HL-60/S4 treated with phorbol 12-myristate 13-acetate at 8.2 ng/mL for 4 days and 3 days (cell line): ENCODE measurements around the gene SLC37A1.

ENCODE experiments used
- in situ Hi-C: fragments of 300-500 bp; cut with MboI; formaldehyde crosslinking; loops from 2 replicates; pipeline ENCODE4 v1.15.0; 2022; ENCODE audit warnings: low sequenced_read_pairs

The SLC37A1 gene

DNA sequence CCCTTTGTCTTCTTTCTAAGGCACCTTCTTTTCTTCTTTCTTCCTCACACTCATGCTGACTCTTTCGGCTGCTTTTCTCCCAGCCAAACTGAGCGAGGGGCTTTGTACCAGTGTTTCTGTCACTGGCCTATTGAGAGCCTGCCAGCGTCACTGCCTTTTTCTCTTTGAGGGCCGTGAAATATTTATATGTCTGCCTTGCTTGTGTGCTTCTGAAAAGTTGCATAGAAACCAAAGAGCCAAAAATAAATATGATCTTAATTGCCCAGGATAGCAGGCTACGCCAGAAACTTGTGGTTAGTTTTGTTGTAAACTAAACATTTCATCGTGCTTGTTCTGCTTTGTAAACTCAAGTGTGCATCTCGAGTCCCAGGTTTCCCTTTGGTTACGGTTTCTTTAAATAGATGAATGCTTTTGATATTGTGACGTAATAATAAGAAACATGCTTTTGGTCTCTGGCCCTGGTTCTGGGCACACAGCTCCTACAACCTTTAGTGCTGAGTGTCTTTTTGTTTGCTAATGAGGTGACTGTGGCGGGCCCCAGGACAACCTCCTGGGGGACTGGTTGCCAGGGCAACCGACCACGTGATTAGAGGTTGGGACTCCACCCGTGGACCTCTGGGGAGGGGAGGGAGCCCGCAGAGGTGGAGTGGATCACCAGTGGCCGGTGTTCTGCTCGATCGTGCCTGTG is 10.8 kb downstream of the SLC37A1 start:
- in situ Hi-C loops, result no loop called here

DNA sequence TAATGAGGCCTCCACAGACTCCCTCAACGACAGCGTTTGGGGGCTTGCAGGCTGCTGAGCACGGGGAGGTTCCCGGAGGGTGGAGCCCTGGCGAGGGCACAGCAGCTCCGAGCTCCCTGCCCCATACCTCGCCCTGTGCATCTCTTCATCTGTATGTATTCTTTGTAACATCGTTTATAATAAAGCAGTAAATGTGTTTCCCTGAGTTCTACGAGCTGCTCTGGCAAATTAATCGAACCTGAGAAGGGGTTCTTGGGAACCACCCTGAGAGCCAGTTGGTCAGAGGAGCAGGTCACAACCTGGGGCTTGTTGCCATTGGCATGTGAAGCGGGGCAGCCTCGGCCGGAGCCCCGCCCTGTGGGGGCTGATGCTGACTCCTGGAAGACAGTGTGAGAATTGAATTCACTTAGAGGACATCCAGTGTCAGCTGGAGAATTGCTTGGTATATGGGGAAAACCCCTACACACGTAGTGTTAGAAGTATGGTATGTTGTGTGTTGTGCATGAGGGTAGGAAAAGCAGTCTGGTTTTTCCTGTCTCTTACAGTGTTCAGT is 11.5 kb downstream of the SLC37A1 start:
- in situ Hi-C loops, result no loop called here

DNA sequence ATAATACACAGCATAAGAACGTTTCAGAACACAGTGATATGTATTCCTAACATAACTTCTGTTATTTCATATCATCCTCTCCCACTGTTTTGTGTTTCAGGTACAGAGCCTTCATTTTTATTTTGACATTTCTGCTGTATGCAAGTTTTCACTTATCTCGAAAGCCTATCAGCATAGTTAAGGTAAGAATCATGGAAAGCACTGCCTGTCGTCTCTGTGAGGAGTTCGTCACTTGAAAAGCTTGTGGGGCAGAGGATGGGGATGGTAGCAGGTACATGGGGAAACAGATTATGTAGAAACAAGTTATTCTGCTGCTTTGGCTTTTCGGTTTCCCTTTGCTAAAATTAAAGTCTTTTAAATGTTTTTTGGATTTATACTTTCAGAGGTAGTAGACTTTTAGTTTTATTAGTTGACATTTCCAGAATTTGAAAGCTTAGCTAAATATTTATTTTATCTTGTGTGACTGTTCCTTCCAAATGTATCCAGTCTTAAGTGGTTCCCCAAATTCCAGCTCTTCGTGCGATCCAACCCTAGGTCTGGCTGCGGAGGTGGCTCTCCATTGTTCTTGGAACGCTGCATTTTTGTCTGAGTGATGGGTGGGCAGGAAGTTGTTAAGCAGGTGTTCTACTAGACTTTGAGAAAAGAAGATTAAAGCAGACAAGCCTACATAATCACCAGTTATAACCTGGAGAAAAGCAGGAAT is 12.2 kb downstream of the SLC37A1 start:
- in situ Hi-C loops, result no loop called here

DNA sequence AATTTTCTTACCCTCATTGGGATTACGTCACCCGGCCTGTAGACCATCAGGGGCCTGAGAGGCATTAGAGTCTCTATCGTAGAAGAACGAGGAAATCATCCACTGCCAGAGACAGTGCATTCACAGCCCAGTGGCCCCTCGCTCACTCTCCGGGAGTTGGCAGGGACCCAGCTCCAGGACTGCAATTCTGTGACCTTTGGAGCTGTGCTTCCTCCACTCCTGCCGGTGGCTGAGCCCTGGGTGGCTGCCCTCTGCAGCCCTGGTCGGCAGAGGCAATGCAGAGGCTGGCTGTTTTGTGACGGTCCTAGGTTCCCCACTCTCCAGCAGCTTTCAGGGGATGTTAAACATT is 12.7 kb downstream of the SLC37A1 start:
- in situ Hi-C loops, result no loop called here

DNA sequence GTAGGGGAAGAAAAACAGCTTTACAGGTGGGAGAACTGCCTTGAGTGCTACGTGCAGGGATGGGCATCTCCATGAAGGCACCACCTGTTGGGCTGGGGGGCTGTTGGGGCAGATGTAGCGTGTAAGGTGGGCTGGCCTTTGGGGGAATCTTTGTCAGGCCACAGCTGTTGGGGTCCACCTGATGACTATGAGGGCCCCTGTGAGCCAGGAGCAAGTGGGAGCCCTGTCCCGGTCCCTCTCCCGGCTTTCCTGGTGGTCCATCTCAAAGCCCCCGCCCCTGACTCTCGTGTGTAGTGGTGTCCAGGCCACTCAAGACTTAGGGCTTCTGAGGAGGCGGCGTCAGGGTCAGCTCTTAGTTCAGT is 13.5 kb downstream of the SLC37A1 start:
- in situ Hi-C loops, result no loop called here

DNA sequence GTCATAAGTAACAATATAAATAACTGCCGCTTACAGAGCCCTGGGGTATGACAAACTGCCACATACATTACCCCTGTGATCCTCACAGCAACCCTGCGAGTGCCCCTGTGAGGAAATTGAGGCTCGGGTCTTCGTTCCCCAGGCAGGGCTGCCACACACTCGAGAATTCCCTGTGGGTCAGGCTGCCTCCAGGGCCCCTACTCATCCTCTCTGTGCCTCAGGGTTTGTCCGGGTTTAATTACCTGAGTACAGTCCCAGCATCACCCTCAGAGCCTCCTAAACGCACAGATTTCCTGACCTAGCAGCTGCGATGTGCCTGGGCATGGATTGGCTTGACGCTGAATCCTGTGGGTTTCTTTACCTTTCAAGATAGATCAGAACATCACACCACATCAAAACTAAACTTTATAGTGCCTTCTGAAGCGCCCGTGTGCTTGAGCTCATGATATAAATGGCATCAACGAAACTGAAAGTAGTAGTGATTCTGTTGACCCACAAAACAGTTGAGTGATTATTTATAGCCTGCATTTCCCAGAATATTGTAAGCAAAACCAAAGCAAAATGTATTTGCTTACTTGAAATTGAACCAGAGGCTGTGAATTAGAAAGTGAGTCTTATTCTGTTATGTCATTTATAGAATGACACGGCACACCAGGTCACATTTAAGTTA is 14.0 kb downstream of the SLC37A1 start:
- in situ Hi-C loops, result no loop called here

DNA sequence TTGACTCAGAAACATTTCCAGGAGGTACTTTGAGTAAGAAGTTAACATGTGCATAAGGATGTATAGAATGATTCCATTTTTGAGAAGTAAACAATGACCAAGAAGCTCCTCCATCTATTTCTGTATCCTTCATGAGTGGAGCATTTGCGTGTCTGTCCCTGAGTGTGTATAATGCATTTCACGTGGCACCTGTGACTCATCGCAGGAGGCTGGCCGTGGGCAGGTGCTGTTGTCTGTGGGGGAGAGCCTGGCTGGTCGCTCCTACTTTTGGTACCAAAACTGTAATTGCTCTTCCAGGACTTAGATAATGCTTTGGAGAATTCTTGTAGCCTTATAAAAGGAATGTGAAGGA is 16.5 kb downstream of the SLC37A1 start:
- in situ Hi-C loops, result no loop called here

DNA sequence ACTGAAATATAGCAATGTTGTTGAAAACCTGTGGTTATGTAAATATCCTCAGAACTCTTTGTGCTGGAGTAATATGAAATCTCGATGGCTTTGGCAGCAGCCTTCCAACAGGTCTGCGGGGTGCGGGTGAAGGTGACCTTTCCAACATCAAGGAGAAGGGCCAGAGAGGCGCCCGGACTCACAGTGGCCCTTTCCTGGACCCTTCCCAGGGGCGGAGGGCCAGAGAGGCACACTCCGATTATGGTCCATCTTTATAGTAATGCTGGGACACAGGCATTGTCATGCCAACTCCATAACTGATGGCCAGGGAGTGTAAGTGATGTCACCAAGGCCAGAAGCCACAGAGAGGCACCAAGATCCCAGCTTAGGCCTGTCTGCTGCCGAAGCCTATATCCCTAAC is 18.1 kb downstream of the SLC37A1 start:
- in situ Hi-C loops, result no loop called here

DNA sequence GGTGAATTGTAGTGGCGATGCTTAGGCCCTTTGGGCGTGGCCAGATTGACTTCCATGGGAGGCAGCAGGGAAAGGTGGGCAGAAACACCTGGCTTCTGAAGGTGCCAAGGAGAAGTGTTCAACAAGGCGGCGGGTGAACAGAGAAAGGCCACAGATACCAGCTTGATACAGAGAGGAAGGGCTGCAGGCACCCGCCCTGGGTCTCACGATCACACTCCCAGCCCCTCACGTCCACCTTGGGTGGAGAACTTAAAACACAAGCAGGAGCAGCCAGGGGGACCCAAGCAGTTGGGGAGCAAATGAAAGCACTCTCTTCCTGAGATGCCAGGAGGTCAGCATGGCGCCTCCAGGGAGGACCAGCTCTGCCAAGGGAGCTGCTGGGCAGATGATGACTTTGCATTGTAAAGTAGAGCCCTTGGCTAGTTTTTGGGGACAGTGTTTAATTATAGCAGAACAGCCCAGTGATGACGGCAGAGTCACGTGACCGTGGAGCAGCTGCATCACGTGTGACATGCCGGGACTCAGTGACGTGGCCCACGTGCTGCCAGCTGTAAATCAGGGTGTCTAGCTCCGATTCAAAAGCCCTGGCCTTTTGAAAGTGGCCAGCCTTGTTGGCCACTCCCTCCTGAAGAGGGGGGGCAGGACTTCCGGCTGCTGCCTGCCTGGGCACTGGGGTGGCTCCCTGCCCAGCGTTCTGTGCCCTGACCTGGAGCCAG is 19.0 kb downstream of the SLC37A1 start:
- in situ Hi-C loops, result no loop called here

DNA sequence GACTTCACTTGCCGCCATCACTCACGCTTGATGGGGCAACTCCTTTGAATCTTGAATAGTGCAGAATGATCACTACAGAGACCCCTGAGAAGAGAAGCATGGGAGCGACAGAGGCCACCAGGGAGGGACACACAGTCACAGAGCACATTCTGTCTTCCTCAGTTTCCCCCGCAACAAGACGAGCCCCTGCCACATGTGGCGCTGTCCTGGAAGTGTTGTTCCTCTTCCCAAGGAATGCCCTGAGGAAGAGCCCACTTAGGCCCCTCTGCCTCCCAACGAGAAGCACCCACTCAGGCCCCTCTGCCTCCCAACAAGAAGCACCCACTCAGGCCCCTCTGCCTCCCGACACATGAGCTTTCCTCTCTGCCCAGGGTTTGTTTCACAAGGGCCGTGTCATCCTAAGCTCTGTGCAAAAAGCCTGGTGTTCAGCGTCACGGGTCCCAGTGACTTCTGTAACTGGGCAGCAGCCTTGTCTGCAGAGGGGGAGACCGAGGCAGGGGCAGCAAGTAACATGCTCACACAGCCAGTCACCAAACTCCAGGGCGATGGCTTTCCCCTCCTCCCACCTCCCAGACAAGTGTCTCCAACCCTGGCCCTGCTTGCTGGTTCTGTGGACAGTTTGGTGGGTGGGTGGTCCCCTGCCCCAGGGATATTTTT is 19.8 kb downstream of the SLC37A1 start:
- in situ Hi-C loops, result no loop called here

DNA sequence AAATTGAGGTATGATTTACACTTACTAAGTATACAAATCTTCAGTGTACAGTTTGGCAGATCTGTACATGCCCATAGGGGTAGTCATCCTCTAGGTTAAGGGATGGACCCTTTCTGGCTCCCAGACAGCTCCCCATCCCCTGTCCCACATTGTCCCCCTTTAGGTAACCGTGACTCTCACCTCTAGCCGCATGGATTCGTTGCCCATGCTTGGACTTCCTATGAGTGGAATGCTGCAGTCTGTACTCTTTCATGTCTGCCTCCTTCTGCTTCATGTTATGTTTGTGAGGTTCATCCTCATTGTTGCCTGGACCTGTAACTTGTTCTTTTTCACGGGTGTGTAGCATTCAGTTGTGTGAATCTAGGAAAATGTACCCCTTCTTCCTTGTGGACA is 20.3 kb downstream of the SLC37A1 start:
- in situ Hi-C loops, result no loop called here

DNA sequence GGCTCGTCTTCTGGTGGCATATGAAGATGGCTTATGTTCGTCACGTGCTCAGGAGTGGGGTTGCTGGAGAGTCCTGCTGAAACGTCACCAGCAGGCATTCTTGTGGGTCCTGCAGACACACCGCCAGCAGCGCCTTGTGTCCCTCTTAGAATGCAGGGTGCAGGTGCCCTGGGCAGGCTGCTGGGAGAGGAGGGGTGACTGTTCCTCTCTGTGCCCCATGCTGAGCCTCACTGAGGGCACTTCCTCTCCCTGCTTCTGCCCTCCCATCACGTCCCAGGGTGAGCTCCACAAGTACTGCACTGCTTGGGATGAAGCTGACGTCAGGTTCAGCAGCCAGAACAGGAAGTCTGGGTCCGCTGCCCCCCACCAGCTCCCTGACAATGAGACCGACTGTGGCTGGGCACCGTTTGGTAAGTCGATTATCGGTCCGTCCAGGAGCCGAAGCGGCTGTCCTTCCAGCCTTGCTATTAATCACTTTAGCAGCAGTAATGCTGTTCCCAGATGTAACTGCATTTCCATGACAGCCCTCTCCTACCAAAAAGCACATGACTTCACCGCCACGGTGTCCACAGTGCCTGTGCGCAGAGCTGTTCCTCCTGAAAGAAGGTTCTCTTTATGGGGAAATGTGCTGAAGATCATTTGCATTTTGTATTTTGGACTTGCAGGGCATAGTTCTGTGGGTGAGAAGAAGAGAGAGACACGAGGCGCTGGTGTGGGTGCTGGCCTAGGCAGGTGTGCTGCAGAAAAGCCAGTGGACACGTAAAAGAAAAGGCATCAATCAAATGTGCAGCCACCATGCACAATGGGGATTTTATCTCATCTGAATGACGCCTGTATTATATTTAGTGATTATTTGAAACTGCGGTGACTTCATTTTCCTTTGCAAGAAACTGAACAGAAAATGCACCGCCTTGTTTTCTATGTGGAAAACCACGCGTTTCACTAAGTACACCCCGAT is 21.0 kb downstream of the SLC37A1 start:
- in situ Hi-C loops, result no loop called here

DNA sequence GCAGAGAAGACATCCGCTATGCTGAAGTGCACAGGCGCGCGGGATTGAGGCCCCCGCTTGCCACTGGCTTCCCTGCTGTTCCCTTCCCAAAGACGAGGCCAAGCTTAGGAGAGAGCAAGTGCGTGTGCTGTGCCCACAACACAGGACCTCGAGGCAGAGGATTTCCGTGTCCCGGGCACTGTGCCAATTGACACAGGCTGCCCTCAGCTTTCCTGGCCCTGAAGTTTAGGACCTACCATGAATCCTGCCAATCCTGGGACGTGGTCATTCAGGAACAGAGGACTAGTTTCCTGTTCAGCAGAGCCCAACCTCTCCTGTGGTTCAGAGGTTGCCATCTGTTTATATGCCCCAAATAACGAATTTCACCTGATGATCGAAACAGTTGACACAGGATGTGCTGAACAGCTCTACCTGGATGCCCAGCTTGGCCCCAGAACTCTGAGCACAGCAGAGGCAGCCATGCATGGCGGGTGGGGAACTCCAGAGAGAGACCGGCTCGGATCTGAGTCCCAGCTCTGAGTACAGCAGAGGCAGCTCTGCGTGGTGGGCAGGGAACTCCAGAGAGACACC is 22.0 kb downstream of the SLC37A1 start:
- in situ Hi-C loops, result no loop called here

DNA sequence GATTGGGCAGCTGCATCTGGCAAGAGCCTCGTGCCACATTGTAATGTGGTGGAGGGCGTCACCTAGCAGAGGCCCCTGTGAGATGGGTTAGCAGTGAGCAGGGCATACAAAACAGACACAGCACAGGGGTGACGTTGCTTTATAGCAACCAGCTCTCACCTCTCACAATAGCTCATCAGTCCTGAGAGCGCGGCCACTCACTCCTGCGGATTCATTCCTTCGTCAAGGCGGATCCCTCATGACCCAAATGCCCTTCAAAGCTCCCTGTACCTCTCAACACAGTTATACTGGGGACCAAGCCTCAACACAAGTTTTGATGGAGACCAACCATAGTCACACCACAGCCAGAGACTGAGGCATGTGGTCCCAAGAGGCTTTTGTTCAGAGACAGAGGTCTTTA is 22.9 kb downstream of the SLC37A1 start:
- in situ Hi-C loops, result no loop called here

DNA sequence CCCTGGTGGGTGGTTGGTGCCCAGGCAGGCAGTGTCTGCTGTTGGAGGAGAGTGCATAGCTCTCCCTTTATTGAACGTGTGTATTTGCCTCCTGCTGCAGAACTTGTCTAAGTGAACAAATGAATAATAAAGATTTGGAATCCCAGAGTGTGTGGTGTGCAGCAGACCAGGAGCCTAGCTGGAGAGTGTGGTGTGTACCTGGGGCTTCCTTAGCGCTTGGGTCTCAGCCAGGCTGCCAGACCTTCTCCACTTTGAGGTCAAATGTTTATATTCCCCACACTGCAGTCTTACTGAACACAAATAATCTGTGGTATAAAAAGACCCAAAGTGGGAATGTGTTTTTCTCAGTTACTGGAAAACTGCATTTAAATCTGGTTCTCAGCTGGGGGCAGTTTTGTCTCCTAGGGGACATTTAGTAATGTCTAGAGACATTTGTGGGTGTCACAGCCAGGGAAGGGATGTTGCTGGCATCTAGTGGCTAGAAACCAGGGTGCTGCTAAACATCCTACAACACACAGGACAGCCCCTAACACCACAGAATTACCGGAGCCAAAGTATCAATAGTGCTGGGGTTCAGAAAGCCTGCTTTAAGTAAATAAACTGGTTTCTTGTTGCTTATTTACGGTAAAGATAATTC is 23.6 kb downstream of the SLC37A1 start:
- in situ Hi-C loops, result no loop called here

DNA sequence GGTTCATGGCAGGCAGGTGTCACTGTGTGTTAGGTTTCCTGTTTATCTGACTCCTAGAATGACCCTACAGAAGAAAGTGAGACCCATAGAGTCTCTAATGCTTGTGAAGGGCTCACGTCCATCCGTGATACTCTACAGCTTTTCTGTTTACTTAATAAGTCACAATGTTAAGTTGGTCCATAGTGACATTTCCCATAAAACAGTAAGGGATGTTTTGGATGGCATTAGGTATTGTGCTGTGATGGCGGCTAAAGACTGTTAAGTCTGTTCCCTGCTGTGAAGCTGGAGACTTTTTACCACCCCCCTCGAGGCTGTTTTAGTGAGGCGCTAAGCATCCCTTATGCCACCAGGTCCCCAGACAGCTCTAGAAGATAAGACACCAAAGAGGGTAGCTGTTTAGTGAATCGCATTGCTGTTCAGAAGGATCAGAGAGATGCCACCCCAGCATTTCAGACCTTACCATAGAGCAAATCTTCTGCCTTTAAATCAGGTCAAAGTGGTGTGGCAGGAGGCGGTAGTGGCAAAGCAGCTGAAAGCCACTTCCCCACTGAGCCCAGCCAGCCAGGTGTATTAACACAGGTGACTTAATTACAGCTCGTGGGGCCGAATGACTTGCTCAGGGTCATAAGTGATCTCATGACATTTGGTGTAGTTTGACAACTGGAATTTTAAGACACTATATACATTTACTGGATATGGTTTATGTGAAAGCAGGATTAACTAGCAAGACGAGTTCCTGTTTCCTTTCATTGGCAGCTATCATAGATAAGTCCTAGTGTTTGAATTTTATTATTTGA is 25.0 kb downstream of the SLC37A1 start:
- in situ Hi-C loops, result no loop called here

DNA sequence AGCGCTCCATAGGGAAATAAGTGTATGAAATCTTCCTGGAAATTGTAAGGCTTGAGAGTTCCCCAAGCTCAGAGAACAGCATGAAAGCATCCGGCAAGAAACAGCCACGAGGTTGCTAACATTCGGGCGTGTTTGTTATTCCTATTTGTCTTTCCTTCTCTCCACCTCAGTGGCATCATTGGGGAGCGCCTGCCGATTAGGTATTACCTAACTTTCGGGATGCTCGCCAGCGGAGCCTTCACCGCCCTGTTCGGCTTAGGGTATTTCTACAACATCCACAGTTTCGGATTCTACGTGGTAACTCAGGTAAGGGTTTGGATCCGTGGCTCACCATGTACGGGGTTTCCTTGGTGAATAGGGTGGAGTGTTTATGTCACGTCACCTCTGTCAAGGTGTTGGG is 25.7 kb downstream of the SLC37A1 start:
- in situ Hi-C loops, result no loop called here

DNA sequence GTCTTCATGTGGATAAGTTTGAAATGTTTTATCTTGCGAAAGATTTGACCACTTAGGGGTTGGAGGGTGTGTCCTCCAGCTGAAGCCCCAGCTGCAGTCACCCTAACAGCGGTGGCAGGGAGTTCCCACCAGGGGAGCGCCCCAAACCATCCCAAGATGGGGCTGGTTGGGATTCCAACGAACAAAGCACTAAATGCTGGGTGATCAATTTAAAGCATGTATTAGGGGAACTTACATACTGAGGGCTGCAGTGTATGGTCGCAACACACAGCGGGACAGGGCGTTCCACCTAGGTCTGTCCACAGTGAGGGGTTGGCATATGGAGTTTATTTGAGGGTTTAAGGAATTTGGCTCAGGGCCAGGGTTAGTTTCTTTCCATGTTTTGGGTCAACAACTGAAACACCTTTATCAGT is 26.3 kb downstream of the SLC37A1 start:
- in situ Hi-C loops, result no loop called here
